K562 (cell line): ENCODE measurements around the gene SFMBT2. TPM values are rescaled to one million over a fixed set of nuclear protein-coding genes. Genes with fewer than 3 reads are reported as not detected.

Experiments
- ATAC-seq: fragments of 200-7000 bp; cut with Tn5 transposase; 3 replicates; pipeline ENCODE4 v1.9.1; 2020; ENCODE audit warnings: moderate library complexity
- BruUV-seq: library from RNA; stranded (reverse); fragments of 400-500 nt; replicated peaks from 2 replicates; lab custom pipeline; 2021; lab: Mats Ljungman, UMichigan
- CTCF ChIA-PET: fragments of 300-600 bp; formaldehyde crosslinking; extraction: SDS; loops from one replicate; lab custom pipeline; 2021; ENCODE audit warnings: low intra/inter-chr PET ratio; lab: Yijun Ruan, JAX
- POLR2A ChIA-PET: fragments of 300-600, 350-650 bp; sonication (Branson Sonifier 250); formaldehyde crosslinking; extraction: SDS; loops from one replicate; lab custom pipeline; 2021; ENCODE audit warnings: antibody characterized with exemption, inconsistent platforms; lab: Yijun Ruan, JAX
- DNase-seq, 4 experiments: peaks; one replicate each; pipeline versions ENCODE4 v3.0.0 to v3.0.0-alpha.2; 2011 to 2018; ENCODE audit warnings: low spot score in 3 of 4, mixed read lengths in 3 of 4; ENCODE audit errors: extremely low read depth in 1 of 4
- FAIRE-seq: peaks from 2 replicates; lab custom pipeline; 2011; peaks lifted over from hg19 to GRCh38; lab: Jason Lieb, UNC
- H2AFZ ChIP-seq: 2 replicates; pipeline ENCODE4 v1.6.0; 2011; ENCODE audit warnings: low read depth, low read length, control low read depth, inconsistent platforms
- H3K27ac ChIP-seq: fragments of 200-600 bp; 3 replicates; pipeline ENCODE4 v1.8.0; 2011; ENCODE audit warnings: low read depth, mild to moderate bottlenecking, control low read depth, inconsistent platforms, low read length, moderate library complexity, mixed read lengths; ENCODE audit errors: extremely low read depth
- H3K27me3 ChIP-seq, 2 experiments: fragments of 300-600 bp in 1 of 2; 2 replicates in 1 of 2; 3 replicates in 1 of 2; pipeline versions ENCODE4 v1.6.0 to v1.8.0; 2011; ENCODE audit warnings: inconsistent platforms in 2 of 2, low read length in 2 of 2, mild to moderate bottlenecking in 1 of 2, mixed read lengths in 1 of 2, moderate library complexity in 1 of 2; ENCODE audit not compliant: control insufficient read depth in 2 of 2, insufficient read depth in 2 of 2
- H3K36me3 ChIP-seq: fragments of 300-600 bp; 3 replicates; pipeline ENCODE4 v1.8.0; 2011; ENCODE audit warnings: mild to moderate bottlenecking, low read length, inconsistent platforms; ENCODE audit not compliant: control insufficient read depth, insufficient read depth
- H3K4me1 ChIP-seq, 2 experiments: fragments of 200-600 bp in 1 of 2; replicated peaks in 1 of 2; 2 replicates in 1 of 2; 3 replicates in 1 of 2; pipeline versions ENCODE4 v1.5.1 to v1.8.0; 2011; ENCODE audit warnings: inconsistent platforms in 2 of 2, low read length in 2 of 2, mild to moderate bottlenecking in 1 of 2, mixed read lengths in 1 of 2, moderate library complexity in 1 of 2; ENCODE audit not compliant: control insufficient read depth in 2 of 2, insufficient read depth in 2 of 2
- H3K4me2 ChIP-seq: 2 replicates; pipeline ENCODE4 v1.6.1; 2011; ENCODE audit warnings: low read length, control low read depth, inconsistent platforms, mixed read lengths; ENCODE audit not compliant: insufficient read depth
- H3K4me3 ChIP-seq: fragments of 200-600 bp; sonication (generic), shearing (Covaris generic); 2 replicates; pipeline ENCODE4 v1.5.1; 2016; ENCODE audit warnings: control low read depth, inconsistent platforms
- H3K79me2 ChIP-seq: fragments of 200-600 bp; 3 replicates; pipeline ENCODE4 v1.8.0; 2011; ENCODE audit warnings: low read length, inconsistent platforms; ENCODE audit not compliant: control insufficient read depth, insufficient read depth
- H3K9ac ChIP-seq, 2 experiments: 2 replicates each; pipeline versions ENCODE4 v1.6.0 to v1.6.1; 2011; ENCODE audit warnings: low read depth in 2 of 2, low read length in 2 of 2, control low read depth in 1 of 2, inconsistent platforms in 1 of 2, mild to moderate bottlenecking in 1 of 2, mixed read lengths in 1 of 2; ENCODE audit not compliant: insufficient read depth in 1 of 2
- H3K9me1 ChIP-seq: one replicate; pipeline ENCODE4 v1.6.0; 2011; ENCODE audit warnings: inconsistent platforms, mild to moderate bottlenecking, low read length, moderate library complexity; ENCODE audit not compliant: control insufficient read depth, insufficient read depth
- H3K9me3 ChIP-seq: replicated peaks from 2 replicates; pipeline ENCODE4 v1.5.1; 2011; ENCODE audit warnings: low read depth, low read length, inconsistent platforms; ENCODE audit not compliant: control insufficient read depth, insufficient read depth
- H4K20me1 ChIP-seq: replicated peaks from 2 replicates; pipeline ENCODE4 v1.6.1; 2011; ENCODE audit warnings: low read length, inconsistent platforms, mixed read lengths; ENCODE audit not compliant: control insufficient read depth, insufficient read depth
- EP300 ChIP-seq: IDR thresholded peaks from 2 replicates; pipeline ENCODE4 v1.6.1; 2012; ENCODE audit warnings: low read length, improper control_type of control experiment
- MCM3 ChIP-seq: fragments of 450-650 bp; IDR thresholded peaks from 2 replicates; pipeline ENCODE4 v1.6.1; 2016
- MXD1 ChIP-seq: fragments of 250-450 bp; sonication (Bioruptor Pico); IDR thresholded peaks from 2 replicates; pipeline ENCODE4 v1.8.0; 2021; ENCODE audit warnings: borderline replicate concordance, mild to moderate bottlenecking, moderate library complexity; ENCODE audit not compliant: poor library complexity, severe bottlenecking
- POLR2A ChIP-seq: fragments of 450-650 bp; conservative IDR thresholded peaks from 2 replicates; pipeline ENCODE4 v1.6.1; 2016
- TRIM24 ChIP-seq, 2 experiments: fragments of 450-650 bp; IDR thresholded peaks; 2 replicates each; pipeline ENCODE4 v1.6.1; 2016
- WGBS: fragments of 100-300 bp; shearing (Covaris generic); methylation state at CpG from one replicate; pipeline ENCODE4 v1.1.6; 2016; ENCODE audit warnings: low coverage, mixed read lengths; ENCODE audit not compliant: insufficient coverage; ENCODE audit errors: missing lambda C conversion rate; 5-methylcytosine and 5-hydroxymethylcytosine counted together
- in situ Hi-C: fragments of 300-500 bp; cut with MboI; formaldehyde crosslinking; loops from 4 replicates; pipeline ENCODE4 v1.15.0; 2018; ENCODE audit warnings: inconsistent platforms, mixed read lengths
- intact Hi-C: fragments of 100-400 bp; cut with micrococcal nuclease; formaldehyde crosslinking; loops from 2 replicates; pipeline ENCODE4 v1.14.2; 2022
- polyA plus RNA-seq, 8 experiments: library from polyadenylated mRNA; depleted of rRNA in 4 of 8; stranded (reverse) in 5 of 8; unstranded in 3 of 8; fragments of >200 nt; fragmentation: Nextera tagmentation in 2 of 8; fragmentation: Illumina TruSeq in 1 of 8; extraction: Ambion mirVana in 2 of 8; extraction: Trizol in 1 of 8; gene quantifications; 2 replicates each; pipeline versions ENCODE4 v1.2.1 to v1.2.3, GENCODE V29; 2011 to 2014; ENCODE audit warnings: inconsistent platforms in 1 of 8, missing spikeins in 1 of 8
- total RNA-seq, 7 experiments: library from RNA; depleted of rRNA in 6 of 7; stranded (reverse); fragments of >200 nt in 6 of 7; fragmentation: Illumina TruSeq in 2 of 7; extraction: Trizol in 2 of 7; gene quantifications; 2 replicates each; pipeline versions ENCODE4 v1.2.1 to v1.2.3, GENCODE V29; 2011 to 2021; ENCODE audit warnings: low replicate concordance in 1 of 7
- TF ChIP-seq, protein P1 (sequence below): sonication (generic); formaldehyde crosslinking; IDR thresholded peaks from 2 replicates; pipeline ENCODE4 v1.8.1; 2023; ENCODE audit warnings: mild to moderate bottlenecking, missing genetic modification reagents
- TF ChIP-seq, protein P2 (sequence below), 2 experiments: fragments of 450-650 bp; IDR thresholded peaks; 2 replicates each; pipeline ENCODE4 v1.6.1; 2016; ENCODE audit warnings: mild to moderate bottlenecking in 2 of 2, borderline replicate concordance in 1 of 2, low read depth in 1 of 2, moderate library complexity in 1 of 2

SFMBT2 gene
- total and polyA plus RNA-seq, 9 of the 15 experiments (the other 6 are each of a cell fraction or from before 2014, with no cell fraction given) = 1.2 to 13.6 (median 7.6) TPM

GRCh38 chr10:7170626-7171322 lies 240.1 kb downstream of the SFMBT2 start:
- no peak overlapping the region; a peak in 1 of 4 replicates for H3K9ac ChIP-seq
- no peak for ATAC-seq
- H3K9me1 ChIP-seq = no peaks in the 10 kb centered on the region
- CTCF ChIA-PET = no interaction called here
- H3K79me2 ChIP-seq = no peaks in the 10 kb centered on the region
- no peak overlapping the region for H3K27ac ChIP-seq
- no peak for FAIRE-seq
- no peaks in the 10 kb centered on the region; a peak in 1 of 5 replicates for H3K4me1 ChIP-seq
- DNase-seq = no peak
- no peak overlapping the region for H3K4me3 ChIP-seq
- no peak overlapping the region for H3K4me2 ChIP-seq
- POLR2A ChIA-PET = no interaction called here
- peaks cover 64% of the 10 kb centered on the region; the same call in 2 of the 3 replicates for H3K36me3 ChIP-seq
- 68% methylated on average over 19 of the region's 24 CpGs for WGBS
- no peaks in the 10 kb centered on the region for H4K20me1 ChIP-seq
- no peaks in the 10 kb centered on the region for H3K9me3 ChIP-seq
- no TSS peak for BruUV-seq
- no peak overlapping the region for H2AFZ ChIP-seq
- in situ Hi-C loops = no loop called here
- intact Hi-C loops = no loop called here
- H3K27me3 ChIP-seq = no peaks in the 10 kb centered on the region
- TF ChIP-seq MCM3 (no peak), TRIM24 (IDR thresholded peaks at IDR 0.05) (no peak), EP300 (no peak), MXD1 (no peak), POLR2A (no peak)
- TF ChIP-seq, protein P1, sequence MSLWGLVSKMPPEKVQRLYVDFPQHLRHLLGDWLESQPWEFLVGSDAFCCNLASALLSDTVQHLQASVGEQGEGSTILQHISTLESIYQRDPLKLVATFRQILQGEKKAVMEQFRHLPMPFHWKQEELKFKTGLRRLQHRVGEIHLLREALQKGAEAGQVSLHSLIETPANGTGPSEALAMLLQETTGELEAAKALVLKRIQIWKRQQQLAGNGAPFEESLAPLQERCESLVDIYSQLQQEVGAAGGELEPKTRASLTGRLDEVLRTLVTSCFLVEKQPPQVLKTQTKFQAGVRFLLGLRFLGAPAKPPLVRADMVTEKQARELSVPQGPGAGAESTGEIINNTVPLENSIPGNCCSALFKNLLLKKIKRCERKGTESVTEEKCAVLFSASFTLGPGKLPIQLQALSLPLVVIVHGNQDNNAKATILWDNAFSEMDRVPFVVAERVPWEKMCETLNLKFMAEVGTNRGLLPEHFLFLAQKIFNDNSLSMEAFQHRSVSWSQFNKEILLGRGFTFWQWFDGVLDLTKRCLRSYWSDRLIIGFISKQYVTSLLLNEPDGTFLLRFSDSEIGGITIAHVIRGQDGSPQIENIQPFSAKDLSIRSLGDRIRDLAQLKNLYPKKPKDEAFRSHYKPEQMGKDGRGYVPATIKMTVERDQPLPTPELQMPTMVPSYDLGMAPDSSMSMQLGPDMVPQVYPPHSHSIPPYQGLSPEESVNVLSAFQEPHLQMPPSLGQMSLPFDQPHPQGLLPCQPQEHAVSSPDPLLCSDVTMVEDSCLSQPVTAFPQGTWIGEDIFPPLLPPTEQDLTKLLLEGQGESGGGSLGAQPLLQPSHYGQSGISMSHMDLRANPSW (CRISPR knock-in tag) = no peak
- TF ChIP-seq, protein P2, sequence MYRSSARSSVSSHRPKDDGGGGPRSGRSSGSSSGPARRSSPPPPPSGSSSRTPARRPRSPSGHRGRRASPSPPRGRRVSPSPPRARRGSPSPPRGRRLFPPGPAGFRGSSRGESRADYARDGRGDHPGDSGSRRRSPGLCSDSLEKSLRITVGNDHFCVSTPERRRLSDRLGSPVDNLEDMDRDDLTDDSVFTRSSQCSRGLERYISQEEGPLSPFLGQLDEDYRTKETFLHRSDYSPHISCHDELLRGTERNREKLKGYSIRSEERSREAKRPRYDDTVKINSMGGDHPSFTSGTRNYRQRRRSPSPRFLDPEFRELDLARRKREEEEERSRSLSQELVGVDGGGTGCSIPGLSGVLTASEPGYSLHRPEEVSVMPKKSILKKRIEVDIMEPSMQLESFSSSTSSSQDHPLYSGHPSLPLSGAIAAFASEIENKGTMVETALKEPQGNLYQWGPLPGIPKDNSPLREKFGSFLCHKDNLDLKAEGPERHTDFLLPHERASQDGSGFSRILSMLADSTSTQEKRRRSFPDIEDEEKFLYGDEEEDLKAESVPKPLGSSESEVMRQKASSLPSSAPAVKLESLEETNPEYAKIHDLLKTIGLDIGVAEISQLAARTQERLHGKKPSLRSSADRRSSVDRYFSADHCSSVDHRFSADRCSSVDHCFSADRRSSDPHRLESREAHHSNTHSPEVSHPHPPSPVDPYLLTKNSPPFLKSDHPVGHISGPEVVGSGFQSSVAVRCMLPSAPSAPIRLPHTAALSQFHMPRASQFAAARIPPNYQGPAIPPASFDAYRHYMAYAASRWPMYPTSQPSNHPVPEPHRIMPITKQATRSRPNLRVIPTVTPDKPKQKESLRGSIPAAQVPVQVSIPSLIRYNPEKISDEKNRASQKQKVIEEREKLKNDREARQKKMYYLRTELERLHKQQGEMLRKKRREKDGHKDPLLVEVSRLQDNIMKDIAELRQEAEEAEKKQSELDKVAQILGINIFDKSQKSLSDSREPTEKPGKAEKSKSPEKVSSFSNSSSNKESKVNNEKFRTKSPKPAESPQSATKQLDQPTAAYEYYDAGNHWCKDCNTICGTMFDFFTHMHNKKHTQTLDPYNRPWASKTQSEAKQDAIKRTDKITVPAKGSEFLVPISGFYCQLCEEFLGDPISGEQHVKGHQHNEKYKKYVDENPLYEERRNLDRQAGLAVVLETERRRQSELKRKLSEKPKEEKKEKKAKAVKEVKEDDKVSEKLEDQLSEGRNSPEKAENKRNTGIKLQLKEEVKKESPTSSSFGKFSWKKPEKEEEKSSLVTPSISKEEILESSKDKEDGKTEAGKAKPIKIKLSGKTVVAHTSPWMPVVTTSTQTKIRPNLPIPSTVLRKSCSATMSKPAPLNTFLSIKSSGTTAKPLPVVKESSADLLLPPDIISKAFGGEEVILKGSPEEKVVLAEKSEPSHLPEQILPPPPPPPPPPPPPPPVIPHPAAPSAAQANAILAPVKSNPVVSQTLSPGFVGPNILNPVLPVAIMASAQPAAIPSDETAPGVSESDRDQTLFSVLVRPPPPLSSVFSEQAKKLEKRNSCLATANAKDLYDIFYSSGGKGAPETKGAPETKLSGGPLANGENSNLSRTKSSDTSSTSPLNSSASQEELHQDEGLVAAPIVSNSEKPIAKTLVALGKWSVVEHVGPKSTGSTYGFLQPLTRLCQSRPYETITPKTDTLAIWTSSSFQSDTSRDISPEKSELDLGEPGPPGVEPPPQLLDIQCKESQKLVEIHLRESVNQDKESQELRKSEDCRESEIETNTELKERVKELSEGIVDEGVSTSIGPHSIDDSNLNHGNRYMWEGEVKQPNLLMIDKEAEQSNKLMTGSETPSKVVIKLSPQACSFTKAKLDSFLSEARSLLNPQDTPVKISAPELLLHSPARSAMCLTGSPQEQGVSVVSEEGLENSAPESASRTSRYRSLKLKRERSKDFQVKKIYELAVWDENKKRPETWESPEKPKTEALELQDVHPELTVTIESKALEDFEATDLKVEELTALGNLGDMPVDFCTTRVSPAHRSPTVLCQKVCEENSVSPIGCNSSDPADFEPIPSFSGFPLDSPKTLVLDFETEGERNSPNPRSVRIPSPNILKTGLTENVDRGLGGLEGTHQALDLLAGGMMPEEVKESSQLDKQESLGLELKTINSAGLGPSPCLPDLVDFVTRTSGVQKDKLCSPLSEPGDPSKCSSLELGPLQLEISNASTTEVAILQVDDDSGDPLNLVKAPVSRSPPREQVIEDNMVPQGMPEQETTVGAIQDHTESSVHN (IDR thresholded peaks at IDR 0.05; ENCODE audit: borderline replicate concordance in 1 of 2, low read depth in 1 of 2) = no peak
